ENCODE data around the gene MECR.

The MECR gene

DNA sequence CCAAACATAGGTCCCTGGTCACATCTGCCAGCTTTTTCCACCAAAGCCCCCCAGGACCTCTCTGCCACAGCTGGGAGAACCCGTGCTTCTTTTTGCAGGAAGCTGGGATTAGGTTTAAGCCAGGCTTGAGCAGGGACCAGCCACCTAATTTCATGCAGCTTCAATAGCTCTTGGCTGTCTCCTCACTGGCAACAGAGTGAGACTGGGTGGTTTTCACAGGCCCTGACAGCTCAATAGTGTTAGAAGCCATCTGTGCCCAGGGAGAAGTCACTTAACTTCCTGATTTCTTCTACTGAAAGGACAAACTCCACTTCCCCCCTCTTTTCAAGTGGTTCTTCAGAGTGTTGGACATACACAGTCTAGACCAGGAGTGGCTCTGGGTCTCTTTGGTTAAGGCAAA is 28.7 kb downstream of the MECR start:
- no peak for DNase-seq (ENCODE audit: low spot score)

DNA sequence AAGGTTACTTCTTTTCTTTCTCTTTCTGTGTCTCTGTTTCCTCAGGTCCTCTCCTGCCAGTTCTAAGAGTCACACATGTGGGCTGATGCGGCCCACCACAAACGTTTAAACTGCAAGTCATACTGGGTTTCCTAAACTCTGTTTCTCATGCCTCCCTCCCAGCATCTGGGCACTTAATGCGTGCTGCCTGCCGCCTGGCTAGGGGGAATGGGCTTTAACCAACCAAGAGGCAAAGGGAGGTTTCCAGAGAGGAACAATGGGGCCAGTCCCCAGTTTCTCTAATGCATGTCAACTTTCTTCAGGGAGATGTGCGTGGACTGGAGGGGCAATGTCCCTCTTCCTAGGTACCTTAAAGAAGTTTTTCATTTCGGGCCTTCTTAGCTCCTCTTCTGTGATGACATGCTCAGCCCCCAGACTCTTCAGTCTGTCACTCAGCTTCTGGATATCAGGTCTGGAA is 29.1 kb downstream of the MECR start:
- no peak for DNase-seq (ENCODE audit: low spot score)

DNA sequence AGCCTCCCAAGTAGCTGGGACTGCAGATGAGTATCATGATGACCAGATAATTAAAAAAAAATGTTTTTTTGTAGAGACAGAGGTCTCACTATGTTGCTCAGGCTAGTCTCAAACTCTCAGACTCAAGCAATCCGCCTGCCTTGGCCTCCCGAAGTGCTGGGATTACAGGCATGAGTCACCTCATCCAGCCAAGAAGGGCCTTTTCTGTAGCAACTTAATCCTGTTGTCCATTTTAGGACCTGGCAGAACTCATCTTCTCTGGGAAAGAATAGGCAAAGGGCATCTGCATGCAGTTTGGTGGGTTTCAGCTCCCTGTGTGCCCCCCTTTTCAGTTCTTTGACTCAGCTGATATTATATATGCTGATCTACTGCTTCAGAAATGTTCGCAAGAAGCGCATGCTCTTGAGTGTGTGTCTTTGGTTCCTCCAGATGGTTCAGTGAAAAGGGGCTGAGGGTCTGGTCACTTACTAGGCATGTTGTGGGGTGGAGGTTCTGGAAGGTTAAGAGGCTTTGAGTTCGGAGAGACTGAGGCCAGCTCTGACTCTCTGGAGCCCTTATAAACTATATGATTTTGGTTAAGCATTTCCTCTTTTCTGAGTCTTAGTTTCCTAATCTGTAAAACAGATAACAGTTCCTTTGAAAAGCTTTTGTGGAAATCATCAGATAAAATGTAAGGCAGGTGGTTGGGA is 29.7 kb downstream of the MECR start:
- DNase-seq (ENCODE audit: low spot score), result no peak

DNA sequence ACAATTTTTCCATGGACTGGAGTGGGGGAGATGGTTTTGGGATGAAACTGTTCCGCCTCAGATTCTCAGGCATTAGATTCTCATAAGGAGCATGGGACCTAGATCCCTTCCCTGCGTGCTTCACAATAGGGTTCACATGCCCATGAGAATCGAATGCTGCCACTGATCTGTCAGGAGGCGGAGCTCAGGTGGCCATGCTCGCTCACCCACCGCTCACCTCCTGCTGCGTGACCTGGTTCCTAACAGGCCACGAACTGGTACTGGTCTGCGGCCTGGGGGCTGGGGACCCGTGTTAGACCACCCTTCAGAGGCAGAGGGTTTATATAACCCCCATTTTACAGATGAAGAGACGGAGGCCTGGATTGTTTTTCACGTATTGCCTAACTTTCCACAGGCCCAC is 32.7 kb downstream of the MECR start:
- no peak for DNase-seq (ENCODE audit: low spot score)

DNA sequence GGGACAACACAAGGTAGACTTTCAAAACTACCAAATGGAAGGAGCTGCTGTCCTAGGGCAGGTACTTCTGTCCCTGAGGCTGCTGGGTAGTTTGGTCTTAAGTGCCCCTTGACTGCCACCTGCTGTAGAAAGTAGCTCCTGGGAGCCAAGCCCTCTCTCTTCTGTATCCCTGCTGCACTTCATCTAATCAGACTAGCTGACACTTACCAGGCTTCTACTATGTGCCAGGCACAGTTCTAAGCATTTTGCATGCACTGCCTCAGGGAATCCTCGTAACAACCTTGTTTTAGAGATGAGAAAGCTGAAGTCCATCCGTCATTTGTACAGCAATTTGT is 33.2 kb downstream of the MECR start:
- DNase-seq (ENCODE audit: low spot score), result peak; percentile 31

DNA sequence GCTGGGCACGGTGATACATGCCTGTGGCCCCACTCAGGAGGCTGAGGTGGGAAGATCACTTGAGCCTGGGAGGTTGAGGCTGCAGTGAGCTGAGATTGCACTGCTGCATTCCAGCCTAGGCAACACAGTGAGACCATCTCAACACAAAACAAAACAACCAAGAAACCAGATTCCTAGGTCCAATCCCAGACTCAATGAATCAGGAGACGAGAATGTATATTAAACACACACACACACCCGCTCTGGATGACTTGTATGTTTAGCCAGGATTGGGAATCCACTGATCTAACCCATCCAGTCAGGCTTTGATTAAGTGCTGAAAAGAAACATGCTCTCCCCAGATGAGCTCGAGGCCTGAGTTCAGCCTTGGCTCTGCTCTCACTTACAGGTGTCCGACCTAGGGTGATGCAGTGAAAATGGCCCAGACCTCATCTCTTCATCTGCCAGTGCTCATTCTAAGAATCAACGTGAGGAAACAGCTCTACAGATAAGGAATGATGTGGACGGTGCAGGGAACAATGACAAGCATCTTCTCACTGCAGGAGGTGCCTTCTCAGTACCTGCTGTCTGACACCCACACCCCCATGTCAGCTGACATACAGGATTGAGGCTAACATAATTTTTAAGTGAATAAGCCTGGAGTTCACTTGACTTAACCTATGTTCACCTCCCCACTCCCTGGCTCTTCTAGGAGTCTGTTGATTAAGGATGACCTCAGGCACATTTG is 33.7 kb downstream of the MECR start:
- no peak for DNase-seq (ENCODE audit: low spot score)

DNA sequence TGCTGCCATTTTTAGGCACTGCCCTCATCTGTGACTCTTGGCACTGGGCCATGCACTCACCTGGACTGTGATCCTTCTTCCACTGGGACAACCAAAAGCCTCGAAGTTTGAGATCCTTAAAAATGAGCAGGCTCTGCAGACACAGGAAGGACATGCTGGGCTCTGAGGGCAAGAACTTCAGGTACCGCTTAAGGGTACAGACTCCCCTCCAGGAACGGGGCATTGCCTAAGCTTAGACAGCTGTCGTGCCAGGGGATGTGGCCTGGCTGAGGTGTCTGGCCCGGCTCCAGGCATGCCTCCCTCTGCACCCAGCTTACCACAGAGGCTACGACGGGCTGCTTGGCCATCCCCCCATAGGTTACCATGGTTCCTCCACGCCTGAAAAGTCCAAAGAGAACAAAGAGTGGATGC is 34.8 kb downstream of the MECR start:
- DNase-seq (ENCODE audit: low spot score), result no peak

DNA sequence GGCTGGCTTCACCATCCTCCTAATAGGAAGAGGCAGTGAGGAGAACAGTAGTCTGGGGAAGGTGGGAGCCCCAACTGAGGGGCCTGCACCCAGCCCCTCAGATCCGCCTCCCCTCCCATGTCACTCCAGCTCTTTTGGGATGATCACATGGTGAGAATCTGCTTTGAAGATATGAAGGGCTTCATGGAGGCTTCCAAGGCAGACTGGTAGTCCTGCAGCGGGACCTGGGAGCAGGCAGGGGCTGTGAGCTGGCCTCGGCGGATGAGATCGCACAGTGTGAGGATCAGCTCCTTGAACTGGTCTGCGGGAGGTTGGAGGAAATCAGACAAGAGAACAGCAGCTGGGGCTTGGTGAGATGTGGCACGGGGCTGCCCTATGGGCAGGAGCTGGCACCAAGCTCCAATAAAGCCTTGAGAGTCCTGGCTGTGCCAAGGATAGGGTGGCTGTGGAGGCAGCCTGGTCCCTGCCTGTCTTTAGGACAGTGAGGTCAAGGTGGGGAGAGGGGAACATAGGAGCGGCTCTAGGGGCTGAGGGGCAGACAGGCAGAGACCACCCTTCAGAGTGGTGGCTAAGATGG is 36.8 kb downstream of the MECR start:
- DNase-seq (ENCODE audit: low spot score), result no peak

DNA sequence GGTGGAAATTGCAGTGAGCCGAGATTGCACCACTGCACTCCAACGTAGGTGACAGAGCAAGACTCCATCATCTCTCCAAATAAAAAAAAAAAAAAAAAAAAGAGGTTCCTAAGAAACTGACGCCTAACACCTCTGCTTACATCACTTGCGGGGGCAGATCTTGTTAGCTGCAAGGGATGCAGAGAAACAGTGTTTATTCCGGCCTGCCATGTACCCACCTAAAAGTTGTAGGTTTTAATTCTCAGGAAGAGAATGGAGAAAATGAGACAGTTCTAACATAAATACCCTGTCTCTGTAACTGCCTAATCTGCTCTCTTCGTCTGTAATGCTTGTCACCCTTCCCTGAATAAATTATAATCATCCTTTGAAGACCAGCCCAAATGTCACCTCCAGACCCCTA is 40.0 kb downstream of the MECR start:
- no peak for DNase-seq (ENCODE audit: low spot score)

DNA sequence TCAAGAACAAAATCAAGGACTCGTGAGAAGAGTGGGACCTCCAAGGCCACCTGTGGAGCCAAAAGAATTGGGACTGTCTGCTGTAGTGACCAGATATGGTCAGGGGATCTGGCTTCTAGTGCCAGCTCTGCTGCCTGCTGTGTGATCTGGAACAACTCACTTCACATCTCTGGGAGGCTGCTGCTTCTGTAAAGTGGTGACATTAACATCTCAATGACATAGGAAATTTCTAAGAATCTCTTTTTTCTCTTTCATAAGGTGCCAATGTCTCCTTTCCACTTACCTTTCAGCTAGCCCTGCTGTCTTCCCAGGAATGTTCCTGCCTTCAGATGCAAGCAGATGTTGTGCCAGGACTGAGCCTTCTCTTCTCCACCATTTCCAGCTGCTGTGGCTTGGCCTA is 44.0 kb downstream of the MECR start:
- no peak for DNase-seq (ENCODE audit: low spot score)

DNA sequence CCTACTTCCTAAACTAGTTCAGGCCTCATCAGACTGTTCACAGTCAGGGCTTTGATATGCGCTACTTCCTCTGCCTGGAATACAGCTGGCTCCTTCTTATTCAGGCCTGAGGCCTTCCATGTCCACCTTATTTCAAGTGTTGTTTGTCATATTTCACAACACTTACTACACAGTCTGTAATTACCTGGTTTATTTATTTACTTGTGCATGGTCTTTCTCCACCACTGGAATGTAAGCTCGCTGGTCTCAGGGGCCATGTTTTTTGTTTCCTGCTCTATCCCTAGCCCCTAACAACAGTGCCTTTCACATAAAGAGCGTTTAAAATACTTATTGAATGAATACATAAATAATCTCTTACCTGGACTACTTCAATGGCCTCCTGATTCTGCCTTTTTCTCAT is 44.5 kb downstream of the MECR start:
- no peak for DNase-seq (ENCODE audit: low spot score)

DNA sequence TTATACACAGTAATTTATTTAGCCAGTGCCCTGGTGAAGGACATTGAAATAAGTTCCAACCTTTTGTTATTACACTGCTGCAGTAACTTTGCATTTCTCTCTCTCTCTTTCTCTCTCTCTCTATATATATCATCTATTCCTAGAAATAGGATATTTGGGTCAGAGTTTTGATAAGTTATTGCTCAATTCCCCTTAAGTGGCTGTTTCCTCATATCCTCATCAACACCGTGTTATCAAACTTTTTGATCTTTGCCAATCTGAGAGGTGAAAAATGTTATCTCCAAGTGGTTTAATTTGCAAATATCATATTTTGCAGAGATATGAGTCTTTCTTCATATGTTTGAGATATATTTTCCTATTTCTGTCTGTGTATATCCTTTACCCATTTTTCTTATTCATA is 47.4 kb downstream of the MECR start:
- no peak for DNase-seq (ENCODE audit: low spot score)

DNA sequence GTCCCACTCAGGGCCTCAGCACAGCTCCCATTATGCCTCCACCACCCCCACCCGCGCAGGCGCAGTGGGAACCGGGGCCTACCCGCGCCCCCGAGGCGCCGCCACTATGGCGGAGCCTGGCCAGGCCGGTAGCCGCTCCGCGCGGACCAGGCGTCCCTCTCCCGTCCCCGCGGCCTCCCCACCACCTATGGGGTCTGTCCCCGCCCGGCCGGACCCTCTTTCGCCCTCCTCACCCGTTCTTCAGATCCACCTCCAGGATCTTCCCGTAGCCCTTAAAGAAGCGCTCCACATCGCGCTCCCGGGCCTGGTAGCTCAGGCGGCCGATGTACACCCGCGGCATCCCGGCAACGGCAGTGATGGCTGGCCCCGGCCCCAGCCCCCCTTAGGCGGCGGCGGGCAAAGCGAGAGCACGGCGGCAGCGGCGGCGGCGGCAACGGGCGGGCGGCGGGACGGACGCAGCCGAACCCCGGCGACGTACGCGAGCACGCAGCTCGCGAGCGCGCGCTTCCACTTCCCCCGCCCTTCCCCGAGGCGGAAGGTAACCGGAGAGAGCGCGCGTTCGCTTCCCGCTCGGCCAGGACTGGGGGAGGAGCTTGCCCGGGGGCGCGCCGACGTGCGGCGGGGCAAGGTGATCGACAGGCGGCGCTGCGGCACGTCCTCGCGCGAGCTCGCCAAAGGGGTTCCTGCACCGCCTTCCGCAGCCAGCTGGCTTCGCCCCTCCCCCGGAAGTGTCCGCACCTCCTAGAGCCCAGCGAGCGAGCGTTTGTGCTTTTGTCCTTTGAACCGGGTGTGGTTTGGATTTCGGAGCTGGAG is 49.1 kb downstream of the MECR start, which contains the start of gene SRSF4:
TSS of gene SRSF4 (minus strand) at position 488 of the 813 bp plus-strand sequence. CDS start at position 340, 148 bp downstream.
- DNase-seq (ENCODE audit: low spot score), result peak; percentile 99

DNA sequence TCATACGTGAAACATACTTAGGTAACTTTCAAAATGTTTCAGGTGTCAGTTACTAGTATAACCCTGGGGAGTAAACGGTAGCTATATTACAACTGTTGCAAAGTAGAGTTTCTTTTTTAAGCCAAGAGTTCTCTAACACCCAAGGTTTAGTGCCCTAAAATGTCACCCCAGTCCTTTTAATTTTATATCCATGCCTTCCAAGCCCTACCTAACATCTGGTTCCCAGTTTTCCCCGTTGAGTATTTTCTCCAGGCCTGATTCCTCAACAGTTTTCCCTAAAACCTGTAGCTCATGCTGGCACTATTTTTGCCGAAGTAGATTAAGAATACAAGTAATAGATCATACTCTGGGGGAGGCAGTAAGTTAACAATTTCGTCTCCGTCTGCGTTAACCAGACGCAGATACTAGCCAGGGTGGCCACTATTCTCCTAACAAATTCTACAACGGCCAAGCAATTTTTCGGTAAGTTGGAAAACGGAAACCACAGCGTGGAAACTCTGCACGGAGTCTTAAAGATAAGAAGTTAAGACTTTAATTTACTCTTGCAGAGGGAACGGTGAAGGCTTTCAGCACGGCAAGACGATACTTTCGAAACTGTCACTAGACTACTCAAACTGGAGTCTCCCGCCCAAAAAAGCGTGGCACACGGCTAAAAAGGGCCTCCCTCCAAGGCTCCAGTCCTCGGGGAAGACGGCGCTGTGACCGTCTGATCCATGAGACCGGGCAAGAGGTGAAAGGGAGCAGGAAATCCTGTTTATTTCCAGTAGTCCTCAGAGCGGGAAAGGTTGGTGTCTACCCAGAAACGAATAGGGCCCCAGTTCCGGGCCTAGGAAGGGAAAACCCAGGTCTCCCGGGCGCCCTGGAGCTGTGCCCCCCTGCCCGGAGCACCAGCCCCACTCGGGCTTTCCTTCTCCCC is 50.0 kb downstream of the MECR start:
- peak; percentile 37 for DNase-seq (ENCODE audit: low spot score)

DNA sequence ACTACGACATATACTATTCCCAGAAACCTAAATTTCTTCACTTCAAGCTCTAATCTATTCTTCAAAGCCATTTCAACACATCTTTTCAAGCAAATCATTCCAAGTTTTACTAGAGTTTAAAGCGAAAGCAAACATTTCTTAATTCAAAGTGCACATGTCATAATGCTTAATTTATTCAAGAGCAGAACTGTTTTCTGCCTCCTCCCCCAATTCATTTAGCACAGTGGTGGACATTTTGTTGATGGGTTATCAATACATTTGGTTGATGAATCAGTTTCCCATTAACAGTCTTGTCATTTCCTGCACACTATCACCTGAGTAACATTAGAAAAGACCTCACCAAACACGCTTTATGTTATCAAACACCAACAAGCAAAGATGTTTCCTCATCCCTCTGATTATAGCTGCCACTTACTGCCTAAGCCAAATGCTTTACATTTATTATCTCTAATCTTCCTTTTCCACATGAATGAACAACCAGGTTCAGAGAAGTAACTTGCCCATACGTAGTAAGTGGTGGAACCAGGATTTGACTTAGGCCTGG is 51.0 kb downstream of the MECR start:
- DNase-seq (ENCODE audit: low spot score), result peak; percentile 32

DNA sequence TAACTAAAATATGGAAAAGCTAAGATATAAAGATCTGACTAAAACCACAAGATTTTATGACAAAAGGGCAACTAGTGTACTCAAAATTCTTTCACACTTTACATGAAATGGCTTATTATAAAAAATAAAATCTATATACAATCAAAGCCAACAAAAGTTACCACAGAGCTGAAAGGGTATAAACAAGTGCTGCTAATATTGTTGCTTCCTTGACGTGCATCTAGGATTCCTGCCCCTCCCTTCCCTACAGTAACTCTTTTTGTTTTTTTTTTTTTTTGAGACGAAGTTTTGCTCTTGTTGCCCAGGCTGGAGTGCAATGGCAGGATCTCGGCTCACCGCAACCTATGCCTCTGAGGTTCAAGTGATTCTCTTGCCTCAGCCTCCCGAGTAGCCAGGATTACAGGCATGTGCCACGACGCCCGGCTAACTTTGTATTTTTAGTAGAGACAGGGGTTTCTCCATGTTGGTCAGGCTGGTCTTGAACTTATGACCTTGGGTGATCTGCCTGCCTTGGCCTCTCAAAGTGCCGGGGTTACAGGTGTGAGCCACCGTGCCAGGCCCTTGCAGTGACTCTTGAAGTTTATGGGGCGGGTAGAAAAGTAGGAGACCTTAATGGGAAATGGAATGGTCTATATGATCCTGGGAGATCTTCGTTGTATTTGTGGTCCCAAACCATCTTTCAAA is 53.6 kb downstream of the MECR start:
- no peak for DNase-seq (ENCODE audit: low spot score)

DNA sequence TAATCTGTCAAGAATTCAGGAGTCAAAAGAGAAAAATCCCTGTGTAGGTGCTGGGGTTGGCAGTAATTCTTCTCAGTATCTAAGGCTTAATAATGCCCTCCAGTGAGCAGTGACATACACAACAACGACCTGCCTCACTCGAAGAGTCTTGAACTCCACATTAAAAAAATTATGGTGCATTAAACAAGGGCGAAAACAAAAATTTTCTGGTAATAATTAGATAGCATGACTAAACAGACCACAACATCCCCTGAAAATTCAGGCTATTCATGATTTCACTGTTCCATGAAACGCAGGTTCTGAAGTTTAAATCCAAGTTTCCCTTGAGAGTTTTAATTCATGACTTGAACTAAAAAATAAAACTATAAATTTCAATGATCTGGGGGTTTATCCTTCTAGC is 54.2 kb downstream of the MECR start:
- no peak for DNase-seq (ENCODE audit: low spot score)

DNA sequence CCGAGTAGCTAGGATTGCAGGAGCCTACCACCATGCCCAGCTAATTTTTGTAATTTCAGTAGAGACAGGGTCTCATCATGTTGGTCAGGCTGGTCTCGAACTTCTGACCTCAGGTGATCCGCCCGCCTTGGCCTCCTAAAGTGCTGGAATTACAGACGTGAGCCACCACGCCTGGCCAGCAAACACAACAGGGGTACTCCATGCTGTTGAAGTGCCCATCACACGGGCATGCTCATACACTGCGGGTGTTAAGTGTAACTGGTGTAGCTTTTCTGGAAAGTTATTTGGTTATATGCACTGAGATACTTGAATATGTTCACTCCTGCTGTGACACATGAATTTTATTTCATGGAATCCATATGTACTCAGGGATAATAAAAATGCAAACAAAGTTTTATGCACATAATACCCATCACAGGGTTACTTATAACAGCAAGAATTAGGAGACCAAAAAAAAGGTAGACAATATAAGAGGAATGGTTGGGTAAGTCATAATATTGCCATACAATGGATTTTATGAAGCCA is 58.3 kb downstream of the MECR start:
- no peak for DNase-seq (ENCODE audit: low spot score)

DNA sequence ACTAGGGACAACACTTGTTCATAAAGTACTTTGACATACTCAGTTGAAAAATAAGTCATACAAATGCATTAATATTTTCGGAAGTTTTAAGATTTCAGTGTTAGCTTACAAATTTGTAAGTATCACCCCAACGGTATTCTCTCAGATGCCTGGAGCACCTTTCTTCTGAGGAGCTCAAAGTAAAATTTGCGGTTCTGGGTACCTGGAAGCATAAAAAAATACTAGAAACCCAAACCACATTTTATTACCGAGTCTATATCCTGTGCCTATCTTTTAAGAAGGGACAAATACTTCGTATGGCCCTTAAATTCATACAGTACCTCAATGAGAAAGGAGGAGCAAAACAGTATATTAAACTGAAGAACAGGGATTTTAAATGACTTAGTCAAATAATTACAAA is 59.2 kb downstream of the MECR start:
- no peak for DNase-seq (ENCODE audit: low spot score)

DNA sequence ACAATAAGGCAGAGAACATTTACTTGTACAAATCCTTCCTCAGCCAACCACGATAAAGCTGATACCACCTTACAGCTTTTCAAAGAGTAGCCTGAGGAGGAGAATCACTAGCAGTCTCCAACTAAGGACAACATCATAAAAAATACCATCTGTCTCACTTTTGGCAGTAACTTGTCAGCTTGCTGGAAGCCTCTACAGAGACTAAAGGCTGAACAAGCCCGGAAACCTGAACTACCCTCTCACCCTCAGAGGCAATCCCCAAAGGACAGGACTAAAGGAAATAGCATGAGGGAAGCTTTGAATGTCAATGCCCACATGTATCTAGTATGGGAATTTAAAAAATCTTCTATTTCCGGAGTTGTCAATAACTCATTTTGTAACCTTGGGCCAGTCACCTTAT is 59.6 kb downstream of the MECR start:
- no peak for DNase-seq (ENCODE audit: low spot score)

Measured in activated CD4-positive, alpha-beta T cell treated with anti-CD3 and anti-CD28 coated beads, Interleukin-2, Interleukin-4, amounts not matched to agents 100 ng/mL and 50 ng/mL, durations not matched to agents 16 hours and 8 hours (primary cell).